Endodermal cell (in vitro differentiated cells): ENCODE measurements around the gene AMACR. TPM values are rescaled to one million over a fixed set of nuclear protein-coding genes. Genes with fewer than 3 reads are reported as not detected.

Experiments
- DNase-seq: peaks from one replicate; pipeline ENCODE4 v3.0.0-alpha.2; 2017
- H3K27ac ChIP-seq: 2 replicates; pipeline ENCODE4 v1.5.1; 2013; ENCODE audit warnings: mild to moderate bottlenecking, low read depth, low read length, moderate library complexity
- H3K27me3 ChIP-seq: 2 replicates; pipeline ENCODE4 v1.6.1; 2013; ENCODE audit warnings: mild to moderate bottlenecking, low read length, moderate library complexity; ENCODE audit not compliant: insufficient read depth, control insufficient read depth, poor library complexity, severe bottlenecking
- H3K36me3 ChIP-seq: 2 replicates; pipeline ENCODE4 v1.7.0; 2013; ENCODE audit warnings: mild to moderate bottlenecking, low read length, moderate library complexity; ENCODE audit not compliant: control insufficient read depth, insufficient read depth
- H3K4me1 ChIP-seq: one replicate; pipeline ENCODE4 v1.7.0; 2013; ENCODE audit warnings: low read length; ENCODE audit not compliant: control insufficient read depth, insufficient read depth
- H3K4me3 ChIP-seq: 2 replicates; pipeline ENCODE4 v1.5.1; 2013; ENCODE audit warnings: mild to moderate bottlenecking, low read length, moderate library complexity
- H3K9ac ChIP-seq: 2 replicates; pipeline ENCODE4 v1.6.1; 2013; ENCODE audit warnings: mild to moderate bottlenecking, low read length, moderate library complexity; ENCODE audit not compliant: poor library complexity, severe bottlenecking; ENCODE audit errors: extremely low read depth
- H3K9me3 ChIP-seq: 2 replicates; pipeline ENCODE4 v1.6.1; 2013; ENCODE audit warnings: mild to moderate bottlenecking, low read length, moderate library complexity; ENCODE audit not compliant: control insufficient read depth
- H3K27ac Mint-ChIP-seq: 2 replicates; pipeline ENCODE4 v1.8.0; 2020; ENCODE audit warnings: mixed read lengths
- H3K27me3 Mint-ChIP-seq: 2 replicates; pipeline ENCODE4 v1.8.0; 2021; ENCODE audit warnings: mild to moderate bottlenecking, mixed read lengths; ENCODE audit not compliant: insufficient read depth
- H3K36me3 Mint-ChIP-seq: 2 replicates; pipeline ENCODE4 v1.8.0; 2020; ENCODE audit warnings: low read depth, mixed read lengths
- H3K4me1 Mint-ChIP-seq: 2 replicates; pipeline ENCODE4 v1.8.0; 2020; ENCODE audit warnings: mixed read lengths
- H3K4me3 Mint-ChIP-seq: 2 replicates; pipeline ENCODE4 v1.8.0; 2020; ENCODE audit warnings: mild to moderate bottlenecking, moderate library complexity, mixed read lengths
- H3K9me3 Mint-ChIP-seq: 2 replicates; pipeline ENCODE4 v1.8.0; 2020; ENCODE audit warnings: mild to moderate bottlenecking, mixed read lengths
- CTCF ChIP-seq: fragments of 200-600 bp; sonication (generic); conservative IDR thresholded peaks from 2 replicates; pipeline ENCODE4 v1.5.0; 2021; ENCODE audit warnings: antibody characterized with exemption, mild to moderate bottlenecking
- WGBS, 2 experiments: methylation state at CpG; one replicate each; pipeline versions ENCODE4 v1.1.5 to v1.1.7; 2013; ENCODE audit warnings: missing lambda C conversion rate in 2 of 2, mixed read lengths in 1 of 2; ENCODE audit not compliant: insufficient coverage in 1 of 2, insufficient read length in 1 of 2; 5-methylcytosine and 5-hydroxymethylcytosine counted together
- total RNA-seq, 2 donors: library from RNA; stranded (reverse); fragmentation: NEBNext Ultra II Directional in 1 of 2; extraction: Animal tissue kit (Norgen Biotek cat#: 25700) in 1 of 2; gene quantifications; 2 replicates in 1 of 2; 3 replicates in 1 of 2; pipeline ENCODE4 v1.2.1, GENCODE V29; 2021

AMACR gene
- total RNA-seq, 2 donors from 2014 or later: 12.4 to 16.8 TPM

DNA sequence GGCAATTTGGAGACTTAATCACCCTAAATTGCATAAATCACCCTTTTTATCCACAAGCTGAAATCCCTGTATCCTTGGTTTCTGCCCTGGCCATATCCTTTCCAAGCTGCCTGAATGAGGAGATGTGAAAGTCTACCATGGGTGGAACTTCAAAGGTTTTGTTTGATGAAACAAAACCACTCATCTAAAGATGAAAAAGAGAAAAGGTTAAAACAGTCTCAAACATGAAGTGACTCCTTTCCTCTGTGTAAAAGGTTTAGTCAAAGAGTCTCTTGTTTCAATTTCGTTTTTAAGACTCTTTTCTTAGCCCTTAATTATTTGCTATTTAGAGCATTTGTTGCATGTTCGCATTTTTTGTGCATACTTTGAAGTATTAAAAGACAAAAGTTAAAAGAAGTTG is 34.6 kb downstream of the AMACR start:
- no peak for DNase-seq
- H3K27ac Mint-ChIP-seq: no peak overlapping the region
- H3K4me3 Mint-ChIP-seq: no peak overlapping the region
- Histone ChIP-seq H3K9ac (no peak overlapping the region), H3K9me3 (no peaks in the 10 kb centered on the region), H3K4me3 (no peak overlapping the region), H3K27ac (no peak overlapping the region), H3K36me3 (no peaks in the 10 kb centered on the region), H3K27me3 (no peaks in the 10 kb centered on the region), H3K4me1 (no peaks in the 10 kb centered on the region)
- WGBS, 2 experiments: 79 to 85% methylated on average over 2 of the region's 2 CpGs
- H3K4me1 Mint-ChIP-seq: peaks cover 12% of the 10 kb centered on the region
- TF ChIP-seq CTCF: no peak
- H3K27me3 Mint-ChIP-seq: no peaks in the 10 kb centered on the region
- H3K9me3 Mint-ChIP-seq: no peaks in the 10 kb centered on the region
- H3K36me3 Mint-ChIP-seq: no peaks in the 10 kb centered on the region

GRCh38 chr5:33969572-33970452 is 38.0 kb downstream of the AMACR start:
- Histone ChIP-seq H3K4me3 (no peak overlapping the region), H3K9ac (no peak overlapping the region), H3K27me3 (no peaks in the 10 kb centered on the region), H3K9me3 (no peaks in the 10 kb centered on the region), H3K36me3 (no peaks in the 10 kb centered on the region), H3K4me1 (no peaks in the 10 kb centered on the region), H3K27ac (no peak overlapping the region)
- Mint-ChIP-seq H3K27me3 (no peaks in the 10 kb centered on the region), H3K4me1 (peaks cover 6% of the 10 kb centered on the region), H3K27ac (no peak overlapping the region), H3K36me3 (no peaks in the 10 kb centered on the region), H3K9me3 (no peaks in the 10 kb centered on the region), H3K4me3 (no peak overlapping the region)
- peak; percentile 66 for DNase-seq
- peak; percentile 91 for TF ChIP-seq CTCF
- 63 to 77% methylated on average over 6 to 10 of the region's 10 CpGs for WGBS, 2 experiments

GRCh38 chr5:33968211-33969005 is 39.4 kb downstream of the AMACR start:
- H3K9me3 ChIP-seq: no peaks in the 10 kb centered on the region
- no peaks in the 10 kb centered on the region for H3K4me1 ChIP-seq
- no peak for DNase-seq
- H3K36me3 Mint-ChIP-seq: no peaks in the 10 kb centered on the region
- no peak overlapping the region for H3K27ac Mint-ChIP-seq
- H3K9ac ChIP-seq: no peak overlapping the region
- no peak overlapping the region for H3K27ac ChIP-seq
- no peak overlapping the region for H3K4me3 ChIP-seq
- no peak for TF ChIP-seq CTCF
- H3K27me3 Mint-ChIP-seq: no peaks in the 10 kb centered on the region
- H3K27me3 ChIP-seq: no peaks in the 10 kb centered on the region
- H3K4me1 Mint-ChIP-seq: peaks cover 4% of the 10 kb centered on the region
- no peaks in the 10 kb centered on the region for H3K9me3 Mint-ChIP-seq
- WGBS, 2 experiments: 88 to 100% methylated on average over 2 to 3 of the region's 3 CpGs
- no peaks in the 10 kb centered on the region for H3K36me3 ChIP-seq
- no peak overlapping the region for H3K4me3 Mint-ChIP-seq
